Measurements from ENCODE around the gene STKLD1. TPM values are rescaled to one million over a fixed set of nuclear protein-coding genes. Genes with fewer than 3 reads are reported as not detected.
A peak's percentile ranks its signal among the peaks of the same experiment; 100 is the strongest.

STKLD1 gene
- total RNA-seq, 5 donors from 2014 or later (not counting 1 experiment from before 2014, with no cell fraction given): 0.49 to 1.1 (median 0.70) TPM

GRCh38 chr9:133347985-133348717 is 28.0 kb upstream of the STKLD1 start, which contains the start of the genes MED22 and RPL7A:
Gene MED22, minus strand, starts transcription at chr9:133348131. Its CDS starts 1,469 bp downstream, at chr9:133346662.
Gene RPL7A, plus strand, starts transcription at chr9:133348218. Its CDS starts 26 bp downstream, at chr9:133348244.
- Mint-ChIP-seq H3K4me1 (peaks cover 41 to 44% (median 41%) of the 10 kb centered on the region in 3 donors), H3K9me3 (no peaks in the 10 kb centered on the region), H3K36me3 (peaks cover 46% of the 10 kb centered on the region), H3K27me3 (no peaks in the 10 kb centered on the region), H3K27ac (peak within 1 kb of the TSS; percentile 92 to 98), H3K4me3 (peak within 1 kb of the TSS; percentile 92 to 97 (median 96))
- H3K27me3 ChIP-seq (replicated peaks in 1 of 2; ENCODE audit: control insufficient read depth in 2 of 2, extremely low read depth in 1 of 2, insufficient read depth in 2 of 2, low read length in 1 of 2): peaks cover 0 to 3% of the 10 kb centered on the region in 2 experiments
- H3K4me1 ChIP-seq (ENCODE audit: control insufficient read depth in 1 of 2, extremely low read depth in 1 of 2, insufficient read depth in 2 of 2, low read length in 2 of 2): peaks cover 13 to 36% of the 10 kb centered on the region in 2 experiments
- ChIA-PET CTCF (interaction anchor here in 1 of 2 donors (0.6 to 1.7 kb wide), 8 partner anchors 9 to 1109 kb away, joined by 4 to 10 read pairs (median 5); no protein-coding TSS in a partner anchor), POLR2A (interaction anchor here (0.6 to 1.1 kb wide), 2 partner anchors 23 to 111 kb away, joined by 5 to 7 read pairs; no protein-coding TSS in a partner anchor)
- H3K4me3 ChIP-seq (ENCODE audit: control insufficient read depth in 1 of 2, extremely low read depth in 1 of 2, low read length in 1 of 2): peak within 1 kb of the TSS; percentile 94 to 100
- peak; percentile 91 to 93 (median 92) for ATAC-seq (replicated peaks in 1 of 4)
- under 1% methylated on average over 45 of the region's 64 CpGs for WGBS (ENCODE audit: insufficient coverage)
- DNase-seq: peak; percentile 83 to 96 (median 90)
- peak within 1 kb of the TSS; percentile 95 for H3K27ac ChIP-seq (ENCODE audit: low read length)
- peaks cover 14 to 71% of the 10 kb centered on the region in 2 donors for H3K36me3 ChIP-seq (ENCODE audit: control insufficient read depth in 2 of 2, extremely low read depth in 1 of 2, insufficient read depth in 1 of 2, low read length in 1 of 2)
- H3K9me3 ChIP-seq: no peaks in the 10 kb centered on the region

- 16% methylated on average over 23 of the region's 25 CpGs for WGBS (ENCODE audit: insufficient coverage)
- Histone ChIP-seq H3K4me1 (ENCODE audit: control insufficient read depth in 1 of 2, extremely low read depth in 1 of 2, insufficient read depth in 2 of 2, low read length in 2 of 2) (peaks cover 13 to 36% of the 10 kb centered on the region in 2 experiments), H3K4me3 (ENCODE audit: control insufficient read depth in 1 of 2, extremely low read depth in 1 of 2, low read length in 1 of 2) (peak overlapping the region; percentile 94 to 100), H3K27ac (ENCODE audit: low read length) (peak overlapping the region; percentile 95), H3K27me3 (replicated peaks in 1 of 2; ENCODE audit: control insufficient read depth in 2 of 2, extremely low read depth in 1 of 2, insufficient read depth in 2 of 2, low read length in 1 of 2) (peaks cover 0 to 3% of the 10 kb centered on the region in 2 experiments), H3K36me3 (ENCODE audit: control insufficient read depth in 2 of 2, extremely low read depth in 1 of 2, insufficient read depth in 1 of 2, low read length in 1 of 2) (peaks cover 14 to 71% of the 10 kb centered on the region in 2 donors), H3K9me3 (no peaks in the 10 kb centered on the region)
- ChIA-PET POLR2A (interaction anchor here in 1 of 2 donors (1.1 kb wide), 1 partner anchor 22 kb away, joined by 5 read pairs; no protein-coding TSS in a partner anchor), CTCF (interaction anchor here (0.6 to 1.7 kb wide), 8 partner anchors 8 to 205 kb away, joined by 3 to 10 read pairs (median 4); partner anchors contain the start of gene SURF6 (in 1 of the 2))
- peak overlapping the region; percentile 92 to 97 (median 96) for H3K4me3 Mint-ChIP-seq
- peak overlapping the region; percentile 92 to 98 for H3K27ac Mint-ChIP-seq
- no peaks in the 10 kb centered on the region for H3K27me3 Mint-ChIP-seq
- H3K4me1 Mint-ChIP-seq: peaks cover 45 to 48% (median 45%) of the 10 kb centered on the region in 3 donors
- no peak for DNase-seq
- peaks cover 48% of the 10 kb centered on the region for H3K36me3 Mint-ChIP-seq
- H3K9me3 Mint-ChIP-seq: no peaks in the 10 kb centered on the region
- ATAC-seq (replicated peaks in 1 of 4): no peak
Measured at GRCh38 chr9:133348718-133349573, 27.2 kb upstream of the STKLD1 start.

- peaks cover 45 to 58% (median 55%) of the 10 kb centered on the region in 3 donors for H3K4me1 Mint-ChIP-seq
- DNase-seq: no peak
- no peak for ATAC-seq (replicated peaks in 1 of 4)
- H3K27me3 Mint-ChIP-seq: no peaks in the 10 kb centered on the region
- H3K27ac ChIP-seq (ENCODE audit: low read length): peak overlapping the region; percentile 95
- ChIA-PET CTCF (interaction anchor here (1.0 to 2.8 kb wide), 2 partner anchors 20 to 22 kb away, joined by 3 to 11 read pairs; no protein-coding TSS in a partner anchor), POLR2A (no interaction called here)
- 63% methylated on average over 12 of the region's 15 CpGs for WGBS (ENCODE audit: insufficient coverage)
- no peaks in the 10 kb centered on the region for H3K9me3 ChIP-seq
- H3K36me3 Mint-ChIP-seq: peaks cover 41% of the 10 kb centered on the region
- peaks cover 0 to 3% of the 10 kb centered on the region in 2 experiments for H3K27me3 ChIP-seq (replicated peaks in 1 of 2; ENCODE audit: control insufficient read depth in 2 of 2, extremely low read depth in 1 of 2, insufficient read depth in 2 of 2, low read length in 1 of 2)
- no peaks in the 10 kb centered on the region for H3K9me3 Mint-ChIP-seq
- peak overlapping the region; percentile 49 to 96 (median 49) for H3K4me3 Mint-ChIP-seq
- peaks cover 14 to 67% of the 10 kb centered on the region in 2 donors for H3K36me3 ChIP-seq (ENCODE audit: control insufficient read depth in 2 of 2, extremely low read depth in 1 of 2, insufficient read depth in 1 of 2, low read length in 1 of 2)
- H3K27ac Mint-ChIP-seq: peak overlapping the region in 1 of 2 donors; percentile 52
- H3K4me3 ChIP-seq (ENCODE audit: control insufficient read depth in 1 of 2, extremely low read depth in 1 of 2, low read length in 1 of 2): no peak overlapping the region
- H3K4me1 ChIP-seq (ENCODE audit: control insufficient read depth in 1 of 2, extremely low read depth in 1 of 2, insufficient read depth in 2 of 2, low read length in 2 of 2): peaks cover 13 to 43% of the 10 kb centered on the region in 2 experiments
Measured at GRCh38 chr9:133349965-133350616, 26.1 kb upstream of the STKLD1 start.

- 100% methylated on average over 1 of the region's 3 CpGs for WGBS (ENCODE audit: insufficient coverage)
- ATAC-seq (replicated peaks in 1 of 4) (no peak), DNase-seq (no peak)
- H3K4me3 ChIP-seq (ENCODE audit: control insufficient read depth in 1 of 2, extremely low read depth in 1 of 2, low read length in 1 of 2): no peak overlapping the region
- H3K9me3 ChIP-seq: no peaks in the 10 kb centered on the region
- ChIA-PET CTCF (interaction anchor here in 1 of 2 donors (0.8 to 2.8 kb wide), 2 partner anchors 19 to 23 kb away, joined by 4 to 11 read pairs; no protein-coding TSS in a partner anchor), POLR2A (interaction anchor here in 1 of 2 donors (0.7 kb wide), 1 partner anchor 18 kb away, joined by 4 read pairs; no protein-coding TSS in a partner anchor)
- peaks cover 0 to 3% of the 10 kb centered on the region in 2 experiments for H3K27me3 ChIP-seq (replicated peaks in 1 of 2; ENCODE audit: control insufficient read depth in 2 of 2, extremely low read depth in 1 of 2, insufficient read depth in 2 of 2, low read length in 1 of 2)
- peaks cover 37 to 52% (median 51%) of the 10 kb centered on the region in 3 donors for H3K4me1 Mint-ChIP-seq
- no peaks in the 10 kb centered on the region for H3K9me3 Mint-ChIP-seq
- no peaks in the 10 kb centered on the region for H3K27me3 Mint-ChIP-seq
- H3K36me3 ChIP-seq (ENCODE audit: control insufficient read depth in 2 of 2, extremely low read depth in 1 of 2, insufficient read depth in 1 of 2, low read length in 1 of 2): peaks cover 14 to 55% of the 10 kb centered on the region in 2 donors
- H3K4me1 ChIP-seq (ENCODE audit: control insufficient read depth in 1 of 2, extremely low read depth in 1 of 2, insufficient read depth in 2 of 2, low read length in 2 of 2): peaks cover 17 to 42% of the 10 kb centered on the region in 2 experiments
- peaks cover 41% of the 10 kb centered on the region for H3K36me3 Mint-ChIP-seq
- no peak overlapping the region for H3K27ac ChIP-seq (ENCODE audit: low read length)
- no peak overlapping the region for H3K4me3 Mint-ChIP-seq
- peak overlapping the region in 1 of 2 donors; percentile 6 for H3K27ac Mint-ChIP-seq
Measured at GRCh38 chr9:133351526-133351907, 24.6 kb upstream of the STKLD1 start.

DNA sequence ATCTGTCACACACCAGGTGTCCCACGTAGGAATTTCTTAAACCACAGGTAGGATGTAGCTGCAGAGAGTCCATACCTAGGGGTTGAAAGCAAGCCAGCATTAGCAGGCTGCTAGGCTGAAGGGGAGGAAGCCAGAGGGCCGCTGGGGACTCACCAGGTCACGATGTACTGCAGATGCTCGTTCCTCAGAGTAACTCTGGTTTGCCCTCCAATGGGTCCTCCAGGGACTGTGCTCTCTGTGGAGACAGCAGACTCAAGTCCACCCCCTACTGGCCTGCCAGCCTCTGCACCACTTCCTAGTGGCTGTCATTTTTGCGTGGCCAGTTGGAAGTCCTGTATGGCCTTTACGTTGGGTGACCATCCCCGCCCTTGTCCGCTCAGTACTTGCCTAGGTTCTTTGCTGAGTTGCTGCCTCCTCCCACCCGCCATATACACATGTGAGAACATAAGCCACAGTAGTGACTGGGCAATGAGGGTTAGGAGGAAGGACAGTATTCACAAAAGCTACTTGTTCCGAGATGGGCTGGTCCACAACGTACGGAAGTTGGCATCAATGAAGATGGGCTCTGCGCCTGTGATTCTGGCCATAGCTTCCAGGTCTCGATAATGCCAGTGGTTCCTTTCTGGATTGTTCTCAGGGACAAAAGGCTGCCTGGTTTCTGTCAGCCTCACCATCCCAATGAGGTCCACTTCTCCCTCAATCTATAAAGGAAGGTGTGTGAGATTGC is 24.1 kb upstream of the STKLD1 start:
- CTCF ChIA-PET: interaction anchor here in 1 of 2 donors (0.8 to 2.8 kb wide), 2 partner anchors 18 to 22 kb away, joined by 4 to 11 read pairs; no protein-coding TSS in a partner anchor
- Mint-ChIP-seq H3K36me3 (peaks cover 39% of the 10 kb centered on the region), H3K4me1 (peaks cover 32 to 49% (median 48%) of the 10 kb centered on the region in 3 donors), H3K27ac (no peak overlapping the region), H3K9me3 (no peaks in the 10 kb centered on the region), H3K27me3 (no peaks in the 10 kb centered on the region), H3K4me3 (no peak overlapping the region)
- DNase-seq: peak in 1 of 35 experiments; percentile 41
- no peaks in the 10 kb centered on the region for H3K9me3 ChIP-seq
- POLR2A ChIA-PET: interaction anchor here in 1 of 2 donors (0.7 kb wide), 1 partner anchor 17 kb away, joined by 4 read pairs; no protein-coding TSS in a partner anchor
- H3K27me3 ChIP-seq (replicated peaks in 1 of 2; ENCODE audit: control insufficient read depth in 2 of 2, extremely low read depth in 1 of 2, insufficient read depth in 2 of 2, low read length in 1 of 2): peaks cover 0 to 3% of the 10 kb centered on the region in 2 experiments
- peaks cover 14 to 55% of the 10 kb centered on the region in 2 donors for H3K36me3 ChIP-seq (ENCODE audit: control insufficient read depth in 2 of 2, extremely low read depth in 1 of 2, insufficient read depth in 1 of 2, low read length in 1 of 2)
- H3K4me1 ChIP-seq (ENCODE audit: control insufficient read depth in 1 of 2, extremely low read depth in 1 of 2, insufficient read depth in 2 of 2, low read length in 2 of 2): peaks cover 14 to 40% of the 10 kb centered on the region in 2 experiments
- no peak overlapping the region for H3K4me3 ChIP-seq (ENCODE audit: control insufficient read depth in 1 of 2, extremely low read depth in 1 of 2, low read length in 1 of 2)
- 80% methylated on average over 9 of the region's 14 CpGs for WGBS (ENCODE audit: insufficient coverage)
- no peak overlapping the region for H3K27ac ChIP-seq (ENCODE audit: low read length)
- no peak for ATAC-seq (replicated peaks in 1 of 4)

Data from T-cell (primary cell).